SH-SY5Y (cell line): ENCODE results near the gene AREG.

Source experiments
- GATA2 ChIP-seq: IDR thresholded peaks from 2 replicates; pipeline ENCODE4 v1.6.1; 2011; ENCODE audit warnings: mild to moderate bottlenecking, low read depth, low read length
- GATA3 ChIP-seq: IDR thresholded peaks from 2 replicates; pipeline ENCODE4 v1.6.1; 2011; ENCODE audit warnings: low read depth, mild to moderate bottlenecking, low read length, moderate library complexity

GRCh38 chr4:74400395-74400794, 44.5 kb upstream of the AREG start:
- TF ChIP-seq GATA2 (no peak), GATA3 (no peak)
